B cell (primary cell): ENCODE results near the gene EZH1.
"Not testable (repeated sequence)": the region's sequence is repeated elsewhere in the genome, so short reads cannot be mapped to it uniquely, and the experiment has no call there.

ENCODE experiments used
- EZH2 ChIP-seq: IDR thresholded peaks from 2 replicates; pipeline ENCODE4 v1.6.1; 2012; ENCODE audit warnings: borderline replicate concordance, low read depth, mild to moderate bottlenecking, moderate library complexity, low read length; ENCODE audit not compliant: insufficient read depth, poor library complexity, severe bottlenecking
- TF ChIP-seq, protein P1 (sequence below): fragments of 200-600 bp; IDR thresholded peaks from one replicate; pipeline ENCODE4 v1.8.0; 2022; ENCODE audit warnings: antibody characterized with exemption, mild to moderate bottlenecking

DNA sequence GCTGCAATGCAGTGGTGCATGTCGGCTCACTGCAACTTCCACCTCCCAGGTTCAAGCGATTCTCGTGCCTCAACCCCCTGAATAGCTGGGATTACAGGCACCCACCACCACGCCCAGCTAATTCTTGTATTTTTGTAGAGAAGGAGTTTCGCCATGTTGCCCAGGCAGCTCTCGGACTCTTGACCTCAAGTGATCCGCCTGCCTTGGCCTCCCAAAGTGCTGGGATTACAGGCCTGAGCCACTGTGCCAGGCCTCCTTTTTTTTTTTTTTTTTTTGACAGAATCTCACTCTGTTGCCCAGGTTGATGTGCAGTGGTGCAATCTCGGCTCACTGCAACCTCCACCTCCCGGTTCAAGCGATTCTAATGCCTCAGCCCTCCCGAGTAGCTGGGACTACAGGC lies 1.9 kb downstream of the EZH1 start:
- TF ChIP-seq, protein P1, sequence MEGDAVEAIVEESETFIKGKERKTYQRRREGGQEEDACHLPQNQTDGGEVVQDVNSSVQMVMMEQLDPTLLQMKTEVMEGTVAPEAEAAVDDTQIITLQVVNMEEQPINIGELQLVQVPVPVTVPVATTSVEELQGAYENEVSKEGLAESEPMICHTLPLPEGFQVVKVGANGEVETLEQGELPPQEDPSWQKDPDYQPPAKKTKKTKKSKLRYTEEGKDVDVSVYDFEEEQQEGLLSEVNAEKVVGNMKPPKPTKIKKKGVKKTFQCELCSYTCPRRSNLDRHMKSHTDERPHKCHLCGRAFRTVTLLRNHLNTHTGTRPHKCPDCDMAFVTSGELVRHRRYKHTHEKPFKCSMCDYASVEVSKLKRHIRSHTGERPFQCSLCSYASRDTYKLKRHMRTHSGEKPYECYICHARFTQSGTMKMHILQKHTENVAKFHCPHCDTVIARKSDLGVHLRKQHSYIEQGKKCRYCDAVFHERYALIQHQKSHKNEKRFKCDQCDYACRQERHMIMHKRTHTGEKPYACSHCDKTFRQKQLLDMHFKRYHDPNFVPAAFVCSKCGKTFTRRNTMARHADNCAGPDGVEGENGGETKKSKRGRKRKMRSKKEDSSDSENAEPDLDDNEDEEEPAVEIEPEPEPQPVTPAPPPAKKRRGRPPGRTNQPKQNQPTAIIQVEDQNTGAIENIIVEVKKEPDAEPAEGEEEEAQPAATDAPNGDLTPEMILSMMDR, result not testable (repeated sequence)
- TF ChIP-seq EZH2, result not testable (repeated sequence)
